DND-41 (cell line): ENCODE data around the gene APOO.

Experiments
- ATAC-seq: fragments of 200-7000 bp; cut with Tn5 transposase; 3 replicates; pipeline ENCODE4 v1.9.1; 2021; ENCODE audit warnings: low read depth; ENCODE audit not compliant: insufficient read depth
- DNase-seq: peaks from one replicate; pipeline ENCODE4 v3.0.0-alpha.2; 2020
- H2AFZ ChIP-seq: 2 replicates; pipeline ENCODE4 v1.6.0; 2012; ENCODE audit warnings: low read depth, low read length
- H3K27ac ChIP-seq: 2 replicates; pipeline ENCODE4 v1.5.1; 2012; ENCODE audit warnings: low read length, inconsistent platforms
- H3K27me3 ChIP-seq: fragments of 200-600 bp; sonication (generic); 2 replicates; pipeline ENCODE4 v1.6.0; 2012; ENCODE audit warnings: low read length, mild to moderate bottlenecking, inconsistent platforms; ENCODE audit not compliant: insufficient read depth, poor library complexity
- H3K36me3 ChIP-seq: 2 replicates; pipeline ENCODE4 v1.5.1; 2012; ENCODE audit warnings: low read length, inconsistent platforms; ENCODE audit not compliant: insufficient read depth
- H3K4me1 ChIP-seq: 2 replicates; pipeline ENCODE4 v1.5.1; 2012; ENCODE audit warnings: mild to moderate bottlenecking, low read length; ENCODE audit not compliant: insufficient read depth
- H3K4me2 ChIP-seq: 2 replicates; pipeline ENCODE4 v1.6.0; 2012; ENCODE audit warnings: mild to moderate bottlenecking, moderate library complexity, low read length, inconsistent platforms; ENCODE audit not compliant: insufficient read depth
- H3K4me3 ChIP-seq, 2 experiments: fragments of 200-600 bp in 1 of 2; shearing (Covaris generic) in 1 of 2; 2 replicates each; pipeline ENCODE4 v1.5.1; 2012 to 2016; ENCODE audit warnings: inconsistent platforms in 2 of 2, low read length in 2 of 2, mild to moderate bottlenecking in 2 of 2, low read depth in 1 of 2, moderate library complexity in 1 of 2
- H3K79me2 ChIP-seq: 2 replicates; pipeline ENCODE4 v1.6.0; 2012; ENCODE audit warnings: low read length, inconsistent platforms; ENCODE audit not compliant: insufficient read depth
- H3K9ac ChIP-seq: 2 replicates; pipeline ENCODE4 v1.6.0; 2012; ENCODE audit warnings: low read depth, mild to moderate bottlenecking, inconsistent platforms, low read length, moderate library complexity
- H3K9me3 ChIP-seq: 2 replicates; pipeline ENCODE4 v1.5.1; 2012; ENCODE audit warnings: low read length, moderate library complexity, mild to moderate bottlenecking, inconsistent platforms; ENCODE audit not compliant: insufficient read depth, severe bottlenecking
- H4K20me1 ChIP-seq: 2 replicates; pipeline ENCODE4 v1.6.0; 2012; ENCODE audit warnings: low read length; ENCODE audit not compliant: insufficient read depth
- CTCF ChIP-seq: IDR thresholded peaks from 2 replicates; pipeline ENCODE4 v1.5.1; 2012; ENCODE audit warnings: borderline replicate concordance, low read length, moderate library complexity, mild to moderate bottlenecking; ENCODE audit not compliant: poor library complexity, severe bottlenecking; ENCODE audit errors: extremely low read depth
- EZH2 ChIP-seq: IDR thresholded peaks from 3 replicates; pipeline ENCODE4 v1.6.1; 2012; ENCODE audit warnings: borderline replicate concordance, low read depth, mild to moderate bottlenecking, moderate library complexity, low read length, inconsistent platforms; ENCODE audit not compliant: severe bottlenecking

Gene APOO

GRCh38 chrX:23799469-23800065, 108.2 kb downstream of the APOO start:
- H3K4me2 ChIP-seq: no peak overlapping the region
- no peak for DNase-seq

GRCh38 chrX:23797371-23798128, 110.2 kb downstream of the APOO start:
- Histone ChIP-seq H2AFZ (no peak overlapping the region), H3K9me3 (no peaks in the 10 kb centered on the region), H3K36me3 (no peaks in the 10 kb centered on the region), H3K27ac (no peak overlapping the region), H4K20me1 (no peaks in the 10 kb centered on the region), H3K27me3 (no peaks in the 10 kb centered on the region), H3K4me3 (no peak overlapping the region), H3K4me1 (no peaks in the 10 kb centered on the region), H3K79me2 (no peaks in the 10 kb centered on the region), H3K9ac (no peak overlapping the region), H3K4me2 (no peak overlapping the region)
- DNase-seq (no peak), ATAC-seq (no peak)
- TF ChIP-seq CTCF (no peak), EZH2 (no peak)

More at GRCh38 chrX:23799469-23800065, 108.2 kb downstream of the APOO start:
- Histone ChIP-seq H3K36me3 (no peaks in the 10 kb centered on the region), H4K20me1 (no peaks in the 10 kb centered on the region), H3K27ac (no peak overlapping the region), H3K4me1 (no peaks in the 10 kb centered on the region), H3K4me3 (no peak overlapping the region), H3K79me2 (no peaks in the 10 kb centered on the region), H3K9ac (no peak overlapping the region), H3K9me3 (no peaks in the 10 kb centered on the region), H3K27me3 (no peaks in the 10 kb centered on the region), H2AFZ (no peak overlapping the region)
- TF ChIP-seq CTCF: no peak
- no peak for TF ChIP-seq EZH2
- ATAC-seq: no peak

GRCh38 chrX:23795221-23795620, 112.5 kb downstream of the APOO start:
- H4K20me1 ChIP-seq: no peaks in the 10 kb centered on the region
- H3K4me1 ChIP-seq: no peaks in the 10 kb centered on the region
- H2AFZ ChIP-seq: no peak overlapping the region
- DNase-seq: no peak
- no peaks in the 10 kb centered on the region for H3K9me3 ChIP-seq
- H3K4me3 ChIP-seq: no peak overlapping the region
- no peaks in the 10 kb centered on the region for H3K79me2 ChIP-seq
- H3K27me3 ChIP-seq: no peaks in the 10 kb centered on the region
- no peak overlapping the region for H3K27ac ChIP-seq
- ATAC-seq: no peak
- H3K4me2 ChIP-seq: no peak overlapping the region
- TF ChIP-seq CTCF: no peak
- TF ChIP-seq EZH2: no peak
- H3K36me3 ChIP-seq: no peaks in the 10 kb centered on the region
- H3K9ac ChIP-seq: no peak overlapping the region
